GM11168 (cell line): ENCODE measurements around the gene CLEC16A.

Source experiments
- in situ Hi-C: fragments of 300-500 bp; cut with MboI; formaldehyde crosslinking; loops from one replicate; pipeline ENCODE4 v1.12.0; 2022; ENCODE audit warnings: low sequenced_read_pairs; ENCODE audit not compliant: unreplicated experiment

CLEC16A gene

DNA sequence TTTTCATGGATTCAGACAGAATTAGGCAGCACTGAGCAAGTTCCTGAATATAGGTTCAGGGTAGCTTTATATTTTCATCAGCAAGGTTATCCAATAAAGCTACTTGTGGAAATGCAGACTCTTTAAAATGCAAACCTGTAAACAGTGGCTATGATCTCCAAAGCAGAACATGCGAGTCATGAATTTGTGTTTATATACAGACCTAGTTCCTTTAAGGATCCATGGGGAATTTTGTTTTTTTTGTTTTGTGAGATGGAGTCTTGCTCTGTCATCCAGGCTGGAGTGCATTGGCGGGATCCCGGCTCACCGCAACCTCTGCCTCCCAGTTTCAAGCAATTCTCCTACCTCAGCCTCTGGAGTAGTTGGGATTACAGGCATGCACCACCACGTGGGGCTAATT, 14.8 kb downstream of the CLEC16A start:
- in situ Hi-C loops, result loop anchor here (25.0 kb wide), 1 partner anchor 678 kb away; no protein-coding TSS in a partner anchor

DNA sequence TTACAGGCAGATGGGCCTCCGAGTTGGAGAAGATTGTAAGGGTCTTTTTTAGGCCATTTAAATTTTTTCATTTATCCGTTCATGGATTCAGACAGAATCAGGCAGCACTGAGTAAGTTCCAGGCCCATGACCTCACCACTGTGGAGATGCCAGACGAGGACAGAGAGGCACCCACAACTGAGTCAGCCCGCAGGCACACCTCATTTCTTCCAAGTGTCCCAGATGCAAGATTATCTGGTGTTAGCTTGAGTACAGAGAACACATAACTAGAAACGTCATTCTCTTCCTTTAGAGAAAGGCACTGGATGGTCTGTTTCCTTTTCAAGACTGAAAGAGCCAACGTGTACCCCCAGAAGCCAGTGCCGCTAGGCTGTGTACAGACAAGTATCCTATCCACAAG, 16.9 kb downstream of the CLEC16A start:
- in situ Hi-C loops, result loop anchor here (25.0 kb wide), 1 partner anchor 676 kb away; no protein-coding TSS in a partner anchor

GRCh38 chr16:10964039-10964890, 19.9 kb downstream of the CLEC16A start:
- in situ Hi-C loops, result loop anchor here (25.0 kb wide), 1 partner anchor 673 kb away; no protein-coding TSS in a partner anchor

GRCh38 chr16:10964891-10965326, 20.5 kb downstream of the CLEC16A start:
- in situ Hi-C loops, result loop anchor here (5.0 to 25.0 kb wide), 2 partner anchors 282 to 672 kb away; no protein-coding TSS in a partner anchor

DNA sequence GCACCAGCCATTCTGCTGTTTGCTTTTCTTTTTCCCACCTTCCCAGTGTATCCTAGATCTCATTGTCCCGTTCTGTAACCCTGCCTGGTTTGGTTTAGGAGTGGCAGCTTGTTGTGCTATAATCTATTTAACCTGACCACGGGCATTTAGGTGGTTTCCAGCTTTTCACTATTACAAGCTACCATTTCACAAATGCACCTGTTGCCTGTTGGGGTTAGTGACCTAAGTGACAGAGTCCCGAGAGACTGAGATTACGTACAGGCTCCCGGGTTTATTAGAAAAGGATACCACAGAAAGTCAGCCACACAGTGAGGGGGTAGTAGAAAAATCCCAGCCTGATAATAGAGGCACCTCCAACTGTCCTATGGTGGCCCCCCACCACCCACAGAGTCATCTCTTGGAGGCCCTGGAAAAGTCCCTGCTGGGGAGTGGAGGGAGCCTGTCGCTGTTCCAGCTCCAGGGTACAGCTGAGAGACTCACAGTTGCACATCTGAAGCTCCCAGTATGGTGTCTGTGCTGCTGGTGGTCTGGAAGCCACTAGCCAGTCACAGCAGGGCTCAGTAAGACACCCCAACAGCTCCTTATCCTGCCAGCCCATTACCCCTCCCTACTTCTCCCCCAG, 21.2 kb downstream of the CLEC16A start:
- in situ Hi-C loops, result loop anchor here (5.0 to 25.0 kb wide), 2 partner anchors 282 to 672 kb away; no protein-coding TSS in a partner anchor

DNA sequence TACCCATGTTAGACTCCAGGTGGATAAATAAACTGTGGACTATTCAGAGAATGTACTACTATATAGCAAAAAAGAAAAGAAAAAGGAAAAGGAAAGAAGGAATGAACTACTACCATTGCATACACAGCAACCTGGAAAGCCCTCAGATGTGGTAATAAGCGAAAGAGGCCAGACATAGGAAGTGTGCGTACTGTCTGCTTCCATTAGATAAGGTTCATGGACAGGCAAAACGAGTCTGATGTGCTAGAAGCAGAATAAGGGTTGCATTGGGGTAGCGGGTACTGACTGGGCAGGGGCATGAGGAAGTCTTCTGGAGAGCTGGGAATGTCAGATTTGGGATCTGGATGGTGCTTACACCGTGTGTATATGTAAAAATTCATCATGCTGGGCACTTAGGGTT, 21.8 kb downstream of the CLEC16A start:
- in situ Hi-C loops, result loop anchor here (5.0 to 25.0 kb wide), 2 partner anchors 281 to 671 kb away; no protein-coding TSS in a partner anchor

- in situ Hi-C loops, result loop anchor here (5.0 to 25.0 kb wide), 2 partner anchors 281 to 671 kb away; no protein-coding TSS in a partner anchor
Measured at GRCh38 chr16:10966559-10966958, 22.2 kb downstream of the CLEC16A start.

GRCh38 chr16:10967986-10968385, 23.6 kb downstream of the CLEC16A start:
- in situ Hi-C loops, result loop anchor here (5.0 to 25.0 kb wide), 2 partner anchors 279 to 669 kb away; no protein-coding TSS in a partner anchor

- in situ Hi-C loops, result loop anchor here (5.0 to 25.0 kb wide), 2 partner anchors 279 to 669 kb away; no protein-coding TSS in a partner anchor
Measured at GRCh38 chr16:10968498-10968897, 24.1 kb downstream of the CLEC16A start.

DNA sequence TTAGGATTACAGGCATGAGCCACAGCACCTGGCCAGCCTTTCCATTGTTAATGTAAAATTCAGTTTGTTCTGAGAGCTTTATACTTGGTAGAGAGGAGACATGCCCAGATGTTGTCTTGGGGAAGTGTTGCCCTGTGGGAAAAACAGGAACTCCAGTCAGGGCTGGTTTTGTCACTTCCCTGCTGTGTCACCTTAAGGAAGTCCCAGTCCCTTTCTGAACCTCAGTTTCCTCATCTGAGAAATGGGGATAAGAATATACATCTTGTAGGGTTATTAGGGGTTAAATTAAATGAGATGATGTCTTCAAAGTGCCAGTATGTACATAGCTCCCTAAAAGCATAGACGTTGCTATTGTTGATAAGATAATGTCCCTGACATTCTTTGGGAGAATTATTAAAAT, 25.3 kb downstream of the CLEC16A start:
- in situ Hi-C loops, result loop anchor here (5.0 to 25.0 kb wide), 3 partner anchors 278 to 668 kb away; no protein-coding TSS in a partner anchor

DNA sequence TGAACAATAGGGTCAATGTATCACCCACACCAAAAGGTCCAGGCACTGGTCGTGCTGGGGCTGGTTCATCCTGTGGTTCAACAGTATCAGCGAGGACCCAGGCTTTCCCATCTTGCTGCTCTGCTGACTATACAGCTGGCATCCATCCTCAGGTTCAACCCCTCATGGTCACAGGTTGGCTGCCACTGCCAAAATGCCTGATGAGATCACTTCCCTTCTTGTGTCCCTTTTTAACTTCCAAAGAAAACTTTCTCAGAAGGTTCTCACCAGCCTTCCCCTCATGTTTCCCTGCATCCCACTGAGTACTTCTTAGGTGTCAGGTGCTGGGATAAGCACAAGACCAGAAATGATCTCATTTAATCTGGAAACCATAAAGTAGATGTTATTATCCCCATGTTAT, 25.7 kb downstream of the CLEC16A start:
- in situ Hi-C loops, result loop anchor here (10.0 to 25.0 kb wide), 2 partner anchors 405 to 667 kb away; no protein-coding TSS in a partner anchor

DNA sequence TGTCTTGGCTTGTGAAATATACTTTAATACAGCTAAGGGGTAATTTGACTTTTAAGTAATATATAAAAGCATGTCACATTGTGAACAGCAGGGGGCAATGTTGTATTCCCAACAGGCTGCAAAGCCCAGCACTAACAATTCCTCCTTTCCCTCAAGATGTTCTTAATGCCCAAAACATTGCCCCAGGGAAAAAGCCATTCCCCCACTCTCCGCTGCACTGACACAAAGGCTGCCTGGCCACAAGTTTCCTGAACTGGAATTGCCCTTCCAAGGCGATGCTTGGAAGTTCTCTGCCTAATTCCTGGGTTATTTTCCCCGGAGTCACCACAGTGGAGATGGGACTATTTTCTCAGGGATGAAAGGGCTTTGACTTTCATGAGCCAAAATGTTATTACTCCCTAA, 27.2 kb downstream of the CLEC16A start:
- in situ Hi-C loops, result loop anchor here (10.0 to 25.0 kb wide), 2 partner anchors 403 to 666 kb away; no protein-coding TSS in a partner anchor

- in situ Hi-C loops, result loop anchor here (10.0 to 25.0 kb wide), 2 partner anchors 403 to 665 kb away; no protein-coding TSS in a partner anchor
Measured at GRCh38 chr16:10972108-10972818, 27.9 kb downstream of the CLEC16A start.

- in situ Hi-C loops, result loop anchor here (10.0 to 25.0 kb wide), 2 partner anchors 402 to 664 kb away; no protein-coding TSS in a partner anchor
Measured at GRCh38 chr16:10972819-10973464, 28.6 kb downstream of the CLEC16A start.

DNA sequence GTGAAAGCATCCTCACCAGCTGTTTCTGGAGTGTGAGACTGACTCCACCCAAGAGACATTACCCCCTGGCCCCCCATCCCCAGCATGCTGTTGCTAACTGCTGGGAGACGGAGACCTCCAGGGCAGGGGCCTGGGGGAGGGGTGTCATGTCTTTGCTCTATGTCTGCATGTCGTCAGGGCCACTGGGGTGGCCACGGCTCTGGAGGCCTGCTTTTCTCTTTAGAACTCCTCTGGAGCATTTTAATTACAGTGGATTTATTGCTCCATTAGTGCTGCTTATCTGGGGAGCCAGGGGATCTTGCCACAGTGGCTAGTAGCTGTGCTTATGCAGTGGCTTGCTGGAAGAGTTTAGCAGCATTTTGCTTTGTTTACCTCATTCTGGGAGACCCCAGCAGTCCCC, 32.3 kb downstream of the CLEC16A start:
- in situ Hi-C loops, result loop anchor here (10.0 kb wide), 1 partner anchor 398 kb away; no protein-coding TSS in a partner anchor

- in situ Hi-C loops, result loop anchor here (10.0 kb wide), 1 partner anchor 397 kb away; no protein-coding TSS in a partner anchor
Measured at GRCh38 chr16:10978124-10978523, 33.8 kb downstream of the CLEC16A start.

DNA sequence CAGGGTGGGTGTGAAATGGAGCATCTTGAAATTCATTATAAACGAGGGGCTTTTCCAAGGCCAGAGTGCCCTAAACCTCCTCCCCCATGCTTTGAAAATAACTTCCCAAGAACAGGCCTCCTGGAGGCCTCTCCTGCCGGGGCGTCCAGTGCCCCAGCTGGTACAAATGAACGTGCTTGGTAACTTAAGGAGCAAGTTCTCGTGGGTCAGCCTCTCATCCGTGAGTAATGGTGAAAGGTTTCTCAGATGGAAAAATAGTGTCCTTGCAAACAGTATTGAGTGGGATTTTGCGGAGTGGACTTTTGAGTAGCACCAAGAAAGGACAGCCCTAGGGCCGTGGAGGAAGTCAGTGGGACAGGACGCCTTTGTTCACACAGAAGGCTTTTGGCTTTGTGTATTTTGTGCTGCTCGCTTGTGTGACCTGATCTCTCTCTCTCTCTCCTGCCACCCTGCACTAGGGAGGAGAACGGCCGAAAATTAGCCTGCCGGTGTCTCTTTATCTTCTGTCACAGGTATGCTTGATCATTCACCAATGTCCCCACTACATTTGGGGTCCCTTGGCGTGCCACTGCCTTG, 34.6 kb downstream of the CLEC16A start:
- in situ Hi-C loops, result loop anchor here (10.0 kb wide), 1 partner anchor 396 kb away; no protein-coding TSS in a partner anchor

DNA sequence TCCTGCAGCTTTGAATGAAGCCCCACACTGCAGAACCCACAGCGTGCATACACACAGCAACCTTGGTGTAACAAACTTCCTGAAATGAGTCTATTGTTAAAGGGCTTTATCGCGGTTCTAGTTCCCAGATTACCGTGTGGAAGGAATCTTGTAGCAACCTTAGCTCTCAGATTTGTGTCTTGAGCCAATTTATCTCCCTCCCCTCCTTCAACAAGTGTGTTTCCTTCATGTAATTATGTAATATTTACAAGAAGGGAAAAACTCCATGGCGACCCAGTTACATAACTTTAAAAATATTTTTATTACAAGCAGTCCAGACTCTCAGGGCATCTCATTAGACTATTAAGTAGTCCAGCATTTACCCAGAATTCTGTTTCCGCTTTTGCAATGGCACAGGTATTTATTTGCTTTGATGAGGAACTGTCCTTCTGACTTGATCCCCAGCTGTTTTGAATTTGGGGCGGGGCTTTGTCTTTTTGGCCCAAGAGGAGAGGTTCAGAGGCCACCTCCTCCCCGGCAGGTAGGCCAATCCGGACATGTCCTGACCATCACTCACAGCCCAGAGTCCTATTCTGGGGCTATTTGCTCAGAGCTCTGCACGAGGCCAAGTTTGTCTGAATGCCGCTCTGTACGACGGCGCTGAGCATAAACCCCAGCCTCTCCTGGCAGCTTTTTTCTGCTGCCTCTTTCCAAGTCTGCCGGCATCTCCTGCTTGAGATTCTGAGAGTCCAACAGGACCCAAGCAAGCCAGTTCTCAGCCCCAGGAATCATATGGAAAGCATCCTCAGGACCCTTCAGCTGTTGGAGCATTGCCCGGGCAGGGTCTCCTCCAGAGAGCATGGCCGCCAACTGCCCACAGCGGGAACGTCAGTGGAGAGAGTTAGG, 35.6 kb downstream of the CLEC16A start:
- in situ Hi-C loops, result loop anchor here (10.0 kb wide), 1 partner anchor 395 kb away; no protein-coding TSS in a partner anchor
